ENCODE results near the gene MCTP2.

- no peak for TF ChIP-seq CTCF (conservative IDR thresholded peaks at IDR 0.05)
- TF ChIP-seq ZFX (IDR thresholded peaks at IDR 0.05): no peak
Measured at GRCh38 chr15:94485148-94485719, 253.9 kb downstream of the MCTP2 start.

Measured in C4-2B (cell line).